Neural progenitor cell (in vitro differentiated cells): ENCODE results near the gene TLR9.

Experiments
- CTCF ChIP-seq: fragments of 200-600 bp; sonication (generic); IDR thresholded peaks from 2 replicates; pipeline ENCODE4 v1.5.1; 2017; ENCODE audit warnings: antibody characterized with exemption, mild to moderate bottlenecking
- EZH2 ChIP-seq: fragments of 200-600 bp; sonication (generic); IDR thresholded peaks from 2 replicates; pipeline ENCODE4 v1.6.1; 2017; ENCODE audit warnings: antibody characterized with exemption, mild to moderate bottlenecking, moderate library complexity

DNA sequence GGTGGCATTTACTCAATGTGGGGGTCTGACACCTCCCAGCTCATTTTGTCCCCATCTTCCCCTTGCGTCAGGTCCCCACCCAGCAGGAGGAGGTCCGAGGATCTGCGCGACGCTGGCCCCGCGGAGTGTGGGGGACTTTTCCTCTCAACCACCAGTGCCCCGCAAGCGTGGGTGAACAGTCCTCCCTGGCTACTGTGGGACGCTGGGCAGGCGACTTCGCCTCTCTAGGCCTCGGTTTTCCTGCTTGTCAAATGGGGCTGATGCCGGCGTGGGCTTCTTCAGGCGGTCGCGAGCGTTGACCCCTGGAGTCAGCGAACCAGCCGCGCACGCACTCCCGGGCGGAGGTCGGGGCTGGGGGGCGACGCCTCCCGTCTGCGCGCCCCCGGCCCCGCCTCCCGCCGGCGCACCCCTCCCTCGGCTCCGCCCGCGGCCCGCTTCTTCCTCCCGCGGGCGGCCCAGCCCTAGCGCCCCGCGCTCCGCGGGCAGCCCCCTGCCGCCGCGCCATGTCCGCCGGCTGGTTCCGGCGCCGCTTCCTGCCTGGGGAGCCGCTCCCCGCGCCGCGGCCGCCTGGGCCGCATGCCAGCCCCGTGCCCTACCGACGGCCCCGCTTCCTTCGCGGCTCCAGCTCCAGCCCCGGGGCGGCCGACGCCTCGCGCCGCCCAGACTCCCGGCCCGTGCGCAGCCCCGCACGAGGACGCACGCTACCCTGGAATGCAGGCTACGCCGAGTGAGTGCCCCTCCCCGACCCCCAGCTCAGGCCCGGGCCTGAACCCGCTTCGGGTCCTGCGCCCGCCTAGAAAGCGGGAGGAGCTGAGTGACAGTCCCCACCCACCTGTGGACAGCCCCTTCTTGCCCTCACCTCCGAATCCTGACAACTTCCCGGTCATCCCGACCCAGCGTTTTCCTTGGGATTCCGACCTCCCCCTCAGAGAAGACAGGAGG is 20.1 kb upstream of the TLR9 start, which contains the start of gene PPM1M:
- TF ChIP-seq CTCF (no peak), EZH2 (peak; percentile 84)
